Activated T-cell treated with anti-CD3 and anti-CD28 coated beads for 24 hours (primary cell): ENCODE measurements around the gene TSPAN3.
A peak's percentile ranks its signal among the peaks of the same experiment; 100 is the strongest.

Source experiments
- DNase-seq: peaks from one replicate; pipeline ENCODE4 v3.0.0-alpha.2; 2020; ENCODE audit warnings: low read depth

TSPAN3 gene

GRCh38 chr15:77023576-77024272 is 47.2 kb downstream of the TSPAN3 start:
- DNase-seq = no peak

DNA sequence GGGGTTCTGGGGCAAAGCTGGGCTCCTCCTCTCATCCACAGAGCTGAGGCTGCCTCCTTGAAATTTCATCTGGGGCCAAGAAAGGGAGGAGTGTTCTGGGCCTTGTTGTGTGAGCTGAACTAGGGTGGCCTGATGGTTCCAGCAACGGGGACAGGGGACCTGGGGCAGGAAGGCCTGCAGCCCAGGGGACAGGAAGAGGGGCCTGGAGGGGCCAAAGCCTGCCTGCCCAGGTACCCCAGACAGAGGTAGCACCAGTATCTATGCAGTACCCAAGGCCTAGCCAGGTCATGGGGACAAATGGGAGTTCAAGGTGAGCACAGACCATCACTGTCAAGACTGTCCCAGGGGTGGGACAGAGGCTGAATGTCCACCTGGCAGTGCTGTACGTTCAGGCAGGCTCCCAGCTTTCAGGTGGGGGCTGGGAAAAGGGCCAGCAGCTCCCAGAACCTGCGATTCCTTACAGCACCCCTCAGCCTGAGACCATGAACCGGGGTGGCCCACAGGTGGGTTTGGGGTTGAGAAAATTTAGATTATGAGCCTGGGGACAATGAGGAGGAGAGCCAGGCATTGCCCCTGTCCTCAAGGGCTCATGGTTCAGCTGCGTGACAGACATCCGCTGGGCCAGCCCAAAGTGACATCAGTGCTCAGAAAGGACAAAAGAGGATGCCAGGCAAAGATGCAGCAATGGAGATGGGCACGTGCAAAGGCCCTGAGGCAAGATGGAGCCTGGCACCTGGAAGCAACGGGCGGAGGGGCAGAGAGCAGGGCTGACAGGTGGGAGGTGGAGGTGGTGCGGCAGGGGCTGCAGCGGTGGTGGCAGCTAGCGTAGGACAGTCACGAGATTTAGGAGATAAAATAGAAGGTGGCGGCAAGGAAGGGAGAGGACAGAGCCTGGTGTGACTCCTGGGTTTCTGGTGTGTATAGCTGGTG is 48.0 kb downstream of the TSPAN3 start:
- no peak for DNase-seq

DNA sequence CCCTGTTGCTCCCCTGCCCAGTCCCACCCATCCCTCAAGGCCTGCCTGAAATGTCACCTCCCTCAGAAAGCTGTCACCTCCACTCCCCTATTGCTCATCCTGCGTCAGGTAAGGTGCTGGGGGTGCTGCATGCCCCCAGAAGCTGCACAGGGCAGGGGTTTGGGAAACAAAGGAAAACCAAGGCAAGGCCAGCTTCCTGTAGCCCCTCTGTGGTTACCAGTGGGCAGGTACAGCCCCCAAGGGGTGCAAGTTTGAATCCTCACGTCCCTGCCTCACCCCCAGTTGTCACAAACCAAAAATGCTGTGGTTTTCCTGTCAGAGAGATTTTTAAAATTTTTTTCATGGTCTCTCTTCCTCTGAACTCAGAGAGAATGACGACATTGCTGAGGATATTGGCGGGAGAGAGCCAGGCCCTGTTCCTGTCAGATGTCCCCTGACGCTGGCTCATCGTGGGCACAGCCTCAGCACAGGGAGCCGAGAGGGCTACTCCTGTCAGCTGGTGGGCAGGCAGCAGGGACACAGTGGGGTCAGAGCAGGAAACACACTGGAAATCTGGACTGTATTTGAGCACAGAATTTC is 49.0 kb downstream of the TSPAN3 start:
- DNase-seq = no peak

GRCh38 chr15:77021088-77021481 is 49.8 kb downstream of the TSPAN3 start:
- DNase-seq = no peak

DNA sequence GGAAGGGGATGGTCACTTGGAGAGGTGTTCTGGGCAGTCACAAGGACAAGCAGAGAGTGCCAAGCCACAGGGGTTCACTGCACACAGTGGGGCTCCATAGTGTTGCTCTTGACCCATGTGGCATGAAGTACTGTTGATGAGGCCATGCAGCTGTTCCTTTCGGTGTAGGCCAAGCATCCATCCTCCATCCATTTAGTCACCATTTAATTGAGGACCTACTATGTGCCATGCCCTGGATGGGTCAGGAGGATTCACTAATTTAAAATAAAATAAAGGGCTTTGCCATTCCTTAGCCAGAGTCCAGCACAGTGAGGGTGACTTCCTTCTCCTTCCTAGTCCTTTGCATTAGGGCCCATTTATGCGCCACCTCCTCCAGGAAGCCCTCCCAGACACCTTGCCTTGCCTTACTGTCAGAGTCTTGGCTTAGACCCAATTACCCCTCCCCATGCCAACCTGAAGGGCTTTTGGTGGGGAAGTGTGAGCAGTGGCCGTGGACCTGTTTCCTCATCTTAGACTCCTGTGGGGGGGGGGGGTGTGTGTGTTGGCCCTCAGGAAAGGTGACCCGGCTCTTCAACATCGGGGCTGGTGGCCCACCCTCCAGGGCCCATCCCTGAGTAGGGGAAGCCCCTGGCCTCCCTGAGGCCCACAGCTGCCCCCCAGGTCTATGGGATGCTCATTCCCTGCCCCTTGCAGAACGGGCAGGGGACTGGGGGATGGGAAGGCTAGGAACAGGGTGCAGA is 50.4 kb downstream of the TSPAN3 start:
- DNase-seq = no peak

DNA sequence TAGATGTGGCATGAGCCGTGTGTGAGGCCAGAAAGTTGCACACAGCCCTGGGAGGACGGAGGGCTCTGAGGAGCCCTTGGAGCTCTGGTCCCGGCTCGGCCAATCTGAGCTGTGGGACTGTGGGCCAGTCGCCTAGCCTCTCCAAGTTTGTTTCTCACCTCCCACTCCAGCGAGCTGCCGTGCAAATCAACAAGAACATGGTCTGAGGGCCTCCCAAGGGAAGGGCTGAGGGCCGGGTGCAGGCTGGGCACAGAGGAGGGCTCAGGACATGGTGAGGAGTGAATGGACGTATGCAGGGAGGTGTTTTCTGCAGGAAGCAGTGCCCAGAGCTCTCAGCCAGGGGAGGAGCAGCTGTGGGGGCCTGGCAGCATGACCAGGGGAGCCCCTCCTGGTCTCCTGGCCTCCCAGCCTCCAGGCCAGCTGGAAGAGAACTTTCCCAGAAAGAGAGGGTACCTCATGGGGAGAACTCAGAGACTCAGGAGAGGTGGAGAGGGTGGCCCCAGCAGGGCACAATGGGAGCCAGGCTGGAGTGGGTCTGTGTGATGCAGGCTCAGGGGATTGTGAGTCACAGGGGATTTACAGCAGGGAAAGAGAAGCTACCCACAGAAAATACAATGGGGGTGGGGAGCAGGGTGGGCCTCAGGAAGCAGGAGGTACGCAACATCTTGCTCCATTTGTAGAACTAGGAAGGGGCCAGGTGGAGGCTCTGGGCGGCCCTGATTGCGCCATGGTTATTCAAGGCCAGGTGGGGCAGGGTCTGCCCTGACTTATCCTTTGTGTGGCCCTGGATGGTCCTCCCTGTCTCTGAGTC is 51.2 kb downstream of the TSPAN3 start:
- peak; percentile 45 for DNase-seq

DNA sequence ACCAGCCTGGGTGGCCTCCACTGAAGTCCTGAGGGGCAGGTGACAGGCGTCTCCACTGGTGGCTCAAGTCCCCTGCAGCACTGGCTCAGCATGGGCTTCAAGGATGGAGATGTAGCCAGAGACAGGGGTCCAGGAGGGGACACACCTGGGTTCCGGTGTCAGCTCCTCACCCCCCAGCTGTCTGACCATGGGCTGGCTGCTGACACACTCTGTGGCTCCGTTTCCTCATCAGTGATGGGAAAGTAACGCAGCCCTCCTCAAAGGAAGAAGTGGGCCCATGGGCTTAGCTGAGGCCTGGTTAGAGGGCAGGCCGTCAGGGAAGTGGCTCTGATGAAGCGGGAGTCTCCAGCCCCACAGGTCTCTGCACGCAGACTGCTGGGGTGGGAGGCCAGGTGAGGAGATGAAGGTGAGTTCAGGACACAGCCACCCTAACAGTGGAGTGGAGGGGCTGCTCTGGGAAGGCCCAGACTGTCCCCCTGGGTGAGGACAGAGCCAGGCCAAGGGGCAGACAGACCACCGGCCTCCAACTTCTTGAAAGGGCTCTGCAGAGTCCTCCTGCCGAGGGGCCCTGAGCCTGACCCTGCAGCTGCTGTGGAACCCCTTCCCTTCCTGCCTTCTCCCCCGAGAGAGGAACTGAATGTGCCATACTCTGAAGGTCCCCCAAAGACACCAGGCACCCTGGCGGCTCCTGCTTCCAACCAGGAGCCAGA is 52.0 kb downstream of the TSPAN3 start:
- no peak for DNase-seq

- DNase-seq = no peak
These were observed 52.9 kb downstream of the TSPAN3 start for GRCh38 chr15:77017761-77018720.

DNA sequence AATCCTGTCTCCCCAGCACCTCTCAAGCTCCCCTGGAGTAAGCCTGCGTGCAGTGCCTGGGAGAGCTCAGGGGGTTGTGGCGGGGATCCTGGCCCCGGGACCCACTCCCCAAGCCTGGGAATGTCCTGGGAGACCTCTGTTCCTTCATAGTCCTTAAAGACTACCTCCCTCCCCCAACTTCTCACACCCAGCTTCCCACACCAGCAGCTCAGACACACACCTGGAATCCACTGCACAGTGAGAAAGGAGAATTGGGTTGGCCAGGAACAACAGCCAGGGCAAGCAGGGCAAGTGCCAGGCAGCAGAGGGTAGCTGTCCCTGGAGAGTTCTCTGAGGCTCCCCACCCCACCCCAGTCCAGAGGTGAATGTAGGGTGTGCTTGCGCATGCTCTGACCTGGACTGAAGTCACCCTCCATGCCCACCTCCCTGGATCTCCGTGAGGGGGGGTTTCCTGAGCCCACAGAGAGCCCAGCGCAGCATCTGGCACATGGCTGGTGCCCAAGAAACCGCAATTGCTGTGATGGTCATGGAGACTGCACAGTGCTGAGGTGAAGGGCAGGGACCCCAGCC is 53.7 kb downstream of the TSPAN3 start:
- no peak for DNase-seq

- DNase-seq = no peak
These were observed 54.6 kb downstream of the TSPAN3 start for GRCh38 chr15:77016321-77016695.

DNA sequence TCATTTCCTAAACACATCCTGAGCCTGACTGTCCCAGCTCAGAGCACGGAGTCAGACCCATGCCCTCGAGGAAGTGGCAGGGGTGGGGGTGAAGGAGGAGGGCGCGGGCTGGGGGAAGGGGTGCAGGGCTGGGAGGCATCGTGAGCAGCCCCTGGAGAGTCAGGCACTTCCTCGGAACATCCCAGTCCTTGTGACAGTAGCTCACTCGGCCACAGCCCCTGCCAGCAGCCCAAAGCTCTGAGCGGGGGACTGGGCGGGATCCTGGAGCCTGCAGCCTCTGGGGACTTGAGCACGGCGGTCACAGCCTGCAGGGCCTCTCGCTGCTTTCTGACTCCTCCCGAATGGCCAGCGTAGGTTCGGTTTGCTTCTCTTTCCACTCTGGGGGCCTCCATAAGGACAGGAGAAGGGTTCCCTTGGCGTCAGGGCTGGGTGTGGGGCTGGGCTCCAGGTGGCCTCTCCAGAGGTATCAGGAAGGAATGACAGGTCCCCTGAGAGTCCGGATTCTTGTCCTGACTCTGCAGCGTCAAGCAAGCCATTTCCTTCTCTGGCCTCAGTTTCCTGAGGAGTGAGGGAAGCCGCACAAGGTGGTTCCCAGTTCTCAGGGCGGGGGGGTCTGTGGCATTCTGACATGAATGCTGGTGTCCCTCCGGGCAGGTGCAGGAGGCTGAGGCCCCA is 55.1 kb downstream of the TSPAN3 start:
- no peak for DNase-seq

DNA sequence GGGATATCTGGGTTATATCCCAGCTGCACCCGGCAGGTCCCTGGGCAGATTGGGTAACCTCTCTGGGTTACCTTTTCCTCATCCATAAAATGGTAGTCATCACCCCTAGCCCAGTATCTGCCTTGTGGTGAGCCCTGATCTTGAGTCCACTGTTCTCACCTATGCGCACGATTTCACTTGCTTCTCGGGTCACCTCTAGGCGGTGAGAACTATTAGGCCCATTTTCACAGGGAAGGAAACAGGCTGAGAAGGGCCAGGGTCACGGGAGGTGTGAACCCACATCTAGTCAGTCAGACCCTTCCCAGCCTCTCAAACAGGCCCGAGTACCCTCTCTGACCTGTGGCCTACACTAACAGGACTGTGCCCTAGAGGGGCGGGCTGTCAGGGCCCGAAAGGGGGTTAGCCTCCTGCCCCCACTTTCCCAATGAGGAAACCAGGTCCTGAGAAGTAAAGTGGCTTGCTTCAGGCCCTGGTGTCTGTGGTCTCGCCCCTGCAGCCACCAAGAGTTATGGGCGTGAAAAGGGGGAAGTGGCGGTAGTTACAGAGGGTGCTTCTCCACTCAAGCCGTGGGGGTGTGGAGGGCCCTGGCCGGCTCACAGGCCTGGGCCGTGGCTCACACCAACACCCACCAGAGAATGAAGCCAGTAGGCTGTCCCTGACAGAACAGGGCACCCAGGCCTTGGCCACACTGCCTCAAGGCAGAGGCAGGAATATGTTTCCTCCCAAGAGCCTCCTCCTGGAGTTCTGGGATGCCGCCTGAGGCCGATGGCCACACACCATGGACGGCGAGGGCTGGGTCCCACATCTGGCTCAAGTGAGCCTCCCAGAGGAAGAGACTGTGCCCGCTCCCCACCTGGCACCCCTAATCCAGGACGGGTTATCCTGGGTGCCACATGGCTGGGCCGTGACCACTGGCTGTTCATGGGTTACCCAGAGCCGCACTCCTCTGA is 56.5 kb downstream of the TSPAN3 start:
- DNase-seq = no peak

DNA sequence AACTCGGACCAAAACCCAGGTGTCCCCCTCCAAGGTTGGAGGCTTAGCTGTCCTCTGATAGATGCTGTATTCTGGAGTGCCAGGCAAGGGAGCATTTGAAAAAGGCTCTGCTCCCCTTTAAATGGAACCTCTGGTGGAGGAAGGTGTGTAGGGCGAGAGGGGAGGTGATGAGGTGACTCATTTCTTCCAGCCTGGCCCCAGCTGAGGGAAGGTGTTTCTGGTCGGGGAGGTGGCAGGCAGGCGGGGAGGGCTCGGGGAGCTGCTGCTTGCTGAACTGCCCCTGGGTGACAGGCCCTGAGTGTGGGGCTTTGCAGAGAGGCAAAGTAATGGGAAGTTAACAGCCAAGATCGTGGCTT is 57.2 kb downstream of the TSPAN3 start:
- peak; percentile 82 for DNase-seq

DNA sequence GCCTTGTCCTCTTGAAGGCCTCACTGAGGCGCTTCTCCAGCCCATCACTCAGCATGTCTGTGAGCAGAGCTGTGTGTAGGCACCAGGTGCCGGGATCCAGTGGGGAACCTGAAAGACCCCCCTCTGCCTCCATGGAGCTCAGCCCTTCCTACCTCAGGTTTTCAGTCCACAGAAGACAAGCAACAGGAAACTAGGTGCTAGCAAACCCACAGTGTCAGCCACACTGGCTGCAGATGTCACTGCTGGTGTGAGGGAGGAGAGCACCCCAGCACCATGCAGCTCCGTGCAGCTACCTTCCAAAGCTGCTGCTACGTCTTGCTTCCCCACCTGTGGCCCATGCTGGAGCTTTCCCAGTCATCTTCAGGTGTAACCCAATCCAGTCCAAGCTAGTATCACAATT is 58.0 kb downstream of the TSPAN3 start:
- DNase-seq = no peak

DNA sequence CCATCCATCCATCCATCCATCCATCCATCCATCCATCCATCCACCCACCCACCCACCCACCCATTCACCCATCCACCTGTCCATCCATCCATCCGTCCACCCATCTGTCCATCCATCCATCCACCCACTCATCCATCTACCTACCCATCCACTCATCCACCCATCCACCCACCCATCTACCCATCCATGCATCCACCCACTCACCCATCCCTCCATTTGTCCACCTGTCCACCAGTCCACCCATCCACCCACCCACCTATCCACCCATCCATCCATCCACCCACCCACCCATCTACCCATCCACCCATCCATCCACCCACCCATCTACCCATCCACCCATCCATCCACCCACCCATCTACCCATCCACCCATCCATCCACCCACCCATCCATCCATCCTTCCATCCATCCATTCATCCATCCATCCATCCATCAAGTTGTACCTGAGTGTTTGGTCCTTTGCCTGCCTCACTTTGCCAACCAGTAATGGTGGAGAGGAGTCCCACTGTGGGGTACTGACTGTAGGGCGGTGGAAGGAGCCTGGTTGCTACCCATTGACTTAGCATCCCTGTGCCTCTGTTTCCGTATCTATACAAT is 58.7 kb downstream of the TSPAN3 start:
- no peak for DNase-seq

DNA sequence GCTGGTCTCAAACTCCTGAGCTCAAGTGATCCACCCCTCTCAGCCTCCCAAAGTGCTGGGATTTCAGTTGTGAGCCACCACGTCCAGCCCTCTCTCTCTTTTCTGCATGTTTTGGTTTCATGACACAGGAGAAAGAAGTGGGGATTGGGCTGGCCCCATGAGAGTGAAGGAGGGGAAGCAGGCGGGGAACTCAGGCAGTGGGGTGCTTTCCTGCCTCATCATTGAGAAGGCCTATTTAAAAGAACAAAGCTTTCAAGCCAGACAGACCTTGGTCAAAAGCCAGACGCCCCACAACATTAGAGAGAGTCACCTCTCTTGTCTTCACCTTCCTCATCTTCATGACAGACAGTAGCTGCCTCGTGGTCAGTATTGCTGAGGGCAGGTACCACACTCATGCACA is 60.1 kb downstream of the TSPAN3 start:
- DNase-seq = no peak

- no peak for DNase-seq
These were observed 60.6 kb downstream of the TSPAN3 start for GRCh38 chr15:77010312-77010686.
